Breast epithelium (tissue), 4 donors: ENCODE results near the gene ADGRL3. TPM values are rescaled to one million over a fixed set of nuclear protein-coding genes. Genes with fewer than 3 reads are reported as not detected.

ENCODE experiments used
- DNase-seq, 2 donors: peaks; one replicate each; pipeline ENCODE4 v3.0.0-alpha.2; 2019; ENCODE audit warnings: low spot score in 2 of 2
- H3K27ac ChIP-seq, 2 donors: fragments of 200-600 bp; sonication (generic) in 1 of 2; one replicate each; pipeline ENCODE4 v1.5.1; 2016 to 2019; ENCODE audit warnings: mild to moderate bottlenecking in 1 of 2
- H3K27me3 ChIP-seq, 2 donors: fragments of 200-600 bp; sonication (generic) in 1 of 2; one replicate each; pipeline versions ENCODE4 v1.5.1 to v1.6.0; 2017 to 2019; ENCODE audit warnings: control low read depth in 1 of 2, mild to moderate bottlenecking in 1 of 2
- H3K36me3 ChIP-seq: fragments of 200-600 bp; one replicate; pipeline ENCODE4 v1.5.1; 2019
- H3K4me1 ChIP-seq, 2 donors: fragments of 200-600 bp; sonication (generic); one replicate each; pipeline ENCODE4 v1.5.1; 2016 to 2019; ENCODE audit warnings: control low read depth in 1 of 2
- H3K4me3 ChIP-seq, 3 donors: fragments of 200-600 bp; sonication (generic); 1 replicate in 2 of 3; 2 replicates in 1 of 3; pipeline ENCODE4 v1.5.1; 2016 to 2019; ENCODE audit warnings: mild to moderate bottlenecking in 3 of 3, moderate library complexity in 2 of 3
- H3K9me3 ChIP-seq, 2 donors: fragments of 200-600 bp; sonication (generic) in 1 of 2; one replicate each; pipeline ENCODE4 v1.5.1; 2016 to 2019; ENCODE audit warnings: control low read depth in 1 of 2
- POLR2A ChIP-seq: fragments of 450-650 bp; IDR thresholded peaks from one replicate; pipeline ENCODE4 v1.6.1; 2016; ENCODE audit warnings: antibody characterized with exemption, mild to moderate bottlenecking, moderate library complexity
- POLR2AphosphoS5 ChIP-seq, 3 donors: sonication (generic); formaldehyde crosslinking; IDR thresholded peaks; one replicate each; pipeline ENCODE4 v1.6.1; 2017; ENCODE audit warnings: antibody characterized with exemption in 3 of 3
- intact Hi-C: fragments of 100-400 bp; cut with DNase I; formaldehyde crosslinking; loops from one replicate; pipeline ENCODE4 v1.15.1; 2023; ENCODE audit warnings: low total_unique reads
- total RNA-seq, 3 donors: library from RNA; depleted of rRNA; stranded (reverse); fragments of >200 nt; gene quantifications; one replicate each; pipeline ENCODE4 v1.1.0, GENCODE V29; 2016
- TF ChIP-seq, protein P1 (sequence below), 3 donors: fragments of 450-650 bp; IDR thresholded peaks; one replicate each; pipeline ENCODE4 v1.5.1; 2016 to 2017; ENCODE audit warnings: antibody characterized with exemption in 3 of 3, mild to moderate bottlenecking in 3 of 3, moderate library complexity in 3 of 3

The ADGRL3 gene
- total RNA-seq, 3 donors from 2014 or later: 4.2 to 8.2 (median 6.6) TPM

- H3K9me3 ChIP-seq: no peaks in the 10 kb centered on the region
- H3K4me1 ChIP-seq: no peaks in the 10 kb centered on the region
- H3K27ac ChIP-seq: no peak overlapping the region
- TF ChIP-seq POLR2A (no peak), POLR2AphosphoS5 (IDR thresholded peaks at IDR 0.05) (no peak)
- TF ChIP-seq, protein P1, sequence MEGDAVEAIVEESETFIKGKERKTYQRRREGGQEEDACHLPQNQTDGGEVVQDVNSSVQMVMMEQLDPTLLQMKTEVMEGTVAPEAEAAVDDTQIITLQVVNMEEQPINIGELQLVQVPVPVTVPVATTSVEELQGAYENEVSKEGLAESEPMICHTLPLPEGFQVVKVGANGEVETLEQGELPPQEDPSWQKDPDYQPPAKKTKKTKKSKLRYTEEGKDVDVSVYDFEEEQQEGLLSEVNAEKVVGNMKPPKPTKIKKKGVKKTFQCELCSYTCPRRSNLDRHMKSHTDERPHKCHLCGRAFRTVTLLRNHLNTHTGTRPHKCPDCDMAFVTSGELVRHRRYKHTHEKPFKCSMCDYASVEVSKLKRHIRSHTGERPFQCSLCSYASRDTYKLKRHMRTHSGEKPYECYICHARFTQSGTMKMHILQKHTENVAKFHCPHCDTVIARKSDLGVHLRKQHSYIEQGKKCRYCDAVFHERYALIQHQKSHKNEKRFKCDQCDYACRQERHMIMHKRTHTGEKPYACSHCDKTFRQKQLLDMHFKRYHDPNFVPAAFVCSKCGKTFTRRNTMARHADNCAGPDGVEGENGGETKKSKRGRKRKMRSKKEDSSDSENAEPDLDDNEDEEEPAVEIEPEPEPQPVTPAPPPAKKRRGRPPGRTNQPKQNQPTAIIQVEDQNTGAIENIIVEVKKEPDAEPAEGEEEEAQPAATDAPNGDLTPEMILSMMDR (IDR thresholded peaks at IDR 0.05): no peak
- no peaks in the 10 kb centered on the region for H3K27me3 ChIP-seq
- H3K4me3 ChIP-seq: no peak overlapping the region
- no peak for DNase-seq
- intact Hi-C loops: no loop called here
- H3K36me3 ChIP-seq: no peaks in the 10 kb centered on the region
Observed at GRCh38 chr4:61224573-61224972, 24.4 kb downstream of the ADGRL3 start.

DNA sequence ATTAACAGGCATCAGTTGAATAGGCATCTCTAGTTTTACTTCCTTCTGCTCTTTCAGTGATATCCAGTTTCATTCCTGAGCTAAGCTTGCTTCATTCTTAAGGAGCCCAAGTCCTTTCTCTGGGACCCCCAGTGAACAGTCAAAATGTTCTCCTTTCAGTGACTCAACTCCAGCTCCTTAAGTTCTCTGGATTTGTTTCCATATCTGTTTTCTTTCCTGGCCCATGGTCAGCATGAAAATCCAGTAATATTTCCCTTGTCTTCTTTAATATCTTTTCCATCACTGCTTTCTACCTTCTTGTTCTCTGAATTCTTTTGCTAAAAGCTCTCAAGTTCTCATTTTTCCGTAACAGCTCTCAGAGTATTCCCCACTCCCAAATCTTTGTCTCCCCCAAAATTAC, 25.5 kb downstream of the ADGRL3 start:
- Histone ChIP-seq H3K9me3 (no peaks in the 10 kb centered on the region), H3K36me3 (no peaks in the 10 kb centered on the region), H3K27ac (no peak overlapping the region), H3K4me1 (no peaks in the 10 kb centered on the region), H3K27me3 (no peaks in the 10 kb centered on the region), H3K4me3 (no peak overlapping the region)
- no peak for DNase-seq
- TF ChIP-seq, protein P1 (IDR thresholded peaks at IDR 0.05): no peak
- TF ChIP-seq POLR2A (no peak), POLR2AphosphoS5 (IDR thresholded peaks at IDR 0.05) (no peak)
- intact Hi-C loops: no loop called here

GRCh38 chr4:61231421-61231820, 31.3 kb downstream of the ADGRL3 start:
- Histone ChIP-seq H3K4me1 (no peaks in the 10 kb centered on the region), H3K27ac (no peak overlapping the region), H3K4me3 (no peak overlapping the region), H3K9me3 (no peaks in the 10 kb centered on the region), H3K27me3 (no peaks in the 10 kb centered on the region), H3K36me3 (no peaks in the 10 kb centered on the region)
- TF ChIP-seq, protein P1 (IDR thresholded peaks at IDR 0.05): no peak
- TF ChIP-seq POLR2AphosphoS5 (IDR thresholded peaks at IDR 0.05): no peak
- TF ChIP-seq POLR2A: no peak
- DNase-seq: no peak
- intact Hi-C loops: no loop called here

DNA sequence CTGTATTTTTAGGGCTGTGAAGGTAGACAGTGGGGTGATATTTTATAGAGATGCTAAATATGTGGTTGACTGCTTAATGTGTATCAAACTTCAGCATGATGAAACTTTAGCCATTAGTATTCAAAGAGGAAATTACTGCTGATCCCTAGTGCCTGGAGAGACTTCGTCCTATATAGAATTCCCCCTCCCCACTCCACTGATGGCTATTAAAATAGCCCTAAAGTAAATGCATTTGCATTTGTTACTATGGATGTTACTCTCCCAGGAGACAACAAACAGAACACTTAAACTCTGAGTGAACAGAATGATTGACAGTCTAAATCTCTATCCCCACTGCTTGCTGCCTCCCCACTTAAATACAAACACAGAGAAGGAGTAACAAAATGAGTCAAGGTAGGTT, 39.1 kb downstream of the ADGRL3 start:
- Histone ChIP-seq H3K4me1 (no peaks in the 10 kb centered on the region), H3K36me3 (no peaks in the 10 kb centered on the region), H3K4me3 (no peak overlapping the region), H3K27me3 (no peaks in the 10 kb centered on the region), H3K9me3 (no peaks in the 10 kb centered on the region), H3K27ac (no peak overlapping the region)
- intact Hi-C loops: no loop called here
- TF ChIP-seq, protein P1 (IDR thresholded peaks at IDR 0.05): no peak
- TF ChIP-seq POLR2A (no peak), POLR2AphosphoS5 (IDR thresholded peaks at IDR 0.05) (no peak)
- DNase-seq: no peak

- Histone ChIP-seq H3K36me3 (no peaks in the 10 kb centered on the region), H3K9me3 (no peaks in the 10 kb centered on the region), H3K27me3 (no peaks in the 10 kb centered on the region), H3K4me1 (no peaks in the 10 kb centered on the region), H3K27ac (no peak overlapping the region), H3K4me3 (no peak overlapping the region)
- no peak for DNase-seq
- TF ChIP-seq POLR2AphosphoS5 (IDR thresholded peaks at IDR 0.05) (no peak), POLR2A (no peak)
- TF ChIP-seq, protein P1 (IDR thresholded peaks at IDR 0.05): no peak
- intact Hi-C loops: no loop called here
Observed at GRCh38 chr4:61243962-61244361, 43.8 kb downstream of the ADGRL3 start.
